Uterus (tissue), 4 donors: Measurements from ENCODE around the gene HDAC4. TPM values are rescaled to one million over a fixed set of nuclear protein-coding genes. Genes with fewer than 3 reads are reported as not detected.

Experiments used
- DNase-seq, 2 donors: peaks; one replicate each; pipeline ENCODE4 v3.0.0-alpha.2; 2019 to 2020
- H3K27ac ChIP-seq, 2 donors: fragments of 200-600 bp; sonication (generic); 1 replicate in 1 of 2; 2 replicates in 1 of 2; pipeline ENCODE4 v1.5.1; 2016 to 2018
- H3K27me3 ChIP-seq, 2 donors: fragments of 200-600 bp; sonication (generic); one replicate each; pipeline ENCODE4 v1.5.1; 2018 to 2019; ENCODE audit warnings: control low read depth in 1 of 2
- H3K36me3 ChIP-seq, 2 donors: fragments of 200-600 bp; sonication (generic); one replicate each; pipeline ENCODE4 v1.5.1; 2019; ENCODE audit warnings: control low read depth in 1 of 2
- H3K4me1 ChIP-seq, 2 donors: fragments of 200-600 bp; sonication (generic); one replicate each; pipeline ENCODE4 v1.5.1; 2018 to 2019; ENCODE audit warnings: control low read depth in 1 of 2
- H3K4me3 ChIP-seq, 2 donors: fragments of 200-600 bp; sonication (generic); 1 replicate in 1 of 2; 2 replicates in 1 of 2; pipeline ENCODE4 v1.5.1; 2018 to 2019; ENCODE audit warnings: mild to moderate bottlenecking in 1 of 2
- H3K9me3 ChIP-seq, 2 donors: fragments of 200-600 bp; sonication (generic); one replicate each; pipeline ENCODE4 v1.5.1; 2019; ENCODE audit warnings: control low read depth in 1 of 2
- CTCF ChIP-seq, 4 experiments: fragments of 200-600 bp in 2 of 4; fragments of 450-650 bp in 2 of 4; sonication (generic) in 2 of 4; IDR thresholded peaks; one replicate each; pipeline ENCODE4 v1.5.1; 2016 to 2019; ENCODE audit warnings: antibody characterized with exemption in 4 of 4, mild to moderate bottlenecking in 2 of 4, moderate library complexity in 1 of 4
- POLR2A ChIP-seq, 2 donors: fragments of 450-650 bp; IDR thresholded peaks; one replicate each; pipeline ENCODE4 v1.6.1; 2016; ENCODE audit warnings: antibody characterized with exemption in 2 of 2, mild to moderate bottlenecking in 1 of 2, moderate library complexity in 1 of 2
- intact Hi-C: fragments of 100-400 bp; cut with DNase I; formaldehyde crosslinking; loops from one replicate; pipeline ENCODE4 v1.15.1; 2023; ENCODE audit warnings: low total_unique reads
- total RNA-seq, 4 donors: library from RNA; depleted of rRNA in 3 of 4; stranded (reverse); fragments of >200 nt in 3 of 4; gene quantifications; one replicate each; pipeline versions ENCODE4 v1.1.0 to v1.2.4, GENCODE V29; 2014 to 2023
- donor health status: DM: yes; HTN: yes; CAD: no.

Gene HDAC4
- total RNA-seq, 4 donors from 2014 or later: 42.1 to 91.5 (median 73.4) TPM

- Histone ChIP-seq H3K9me3 (no peaks in the 10 kb centered on the region), H3K4me3 (no peak overlapping the region), H3K36me3 (no peaks in the 10 kb centered on the region), H3K4me1 (no peaks in the 10 kb centered on the region), H3K27ac (no peak overlapping the region), H3K27me3 (no peaks in the 10 kb centered on the region)
- DNase-seq: no peak
- intact Hi-C loops: no loop called here
- no peak for TF ChIP-seq POLR2A (IDR thresholded peaks at IDR 0.05)
- TF ChIP-seq CTCF (IDR thresholded peaks at IDR 0.05): no peak
Observed at GRCh38 chr2:239425631-239426030, 24.8 kb upstream of the HDAC4 start.

- intact Hi-C loops: no loop called here
- DNase-seq: no peak
- Histone ChIP-seq H3K9me3 (no peaks in the 10 kb centered on the region), H3K27ac (no peak overlapping the region), H3K36me3 (no peaks in the 10 kb centered on the region), H3K27me3 (no peaks in the 10 kb centered on the region), H3K4me3 (no peak overlapping the region), H3K4me1 (no peaks in the 10 kb centered on the region)
- TF ChIP-seq POLR2A (IDR thresholded peaks at IDR 0.05) (no peak), CTCF (IDR thresholded peaks at IDR 0.05) (no peak)
Observed at GRCh38 chr2:239424337-239425045, 23.7 kb upstream of the HDAC4 start.

- Histone ChIP-seq H3K27ac (no peak overlapping the region), H3K4me3 (no peak overlapping the region), H3K27me3 (no peaks in the 10 kb centered on the region), H3K4me1 (no peaks in the 10 kb centered on the region), H3K9me3 (no peaks in the 10 kb centered on the region), H3K36me3 (no peaks in the 10 kb centered on the region)
- TF ChIP-seq POLR2A (IDR thresholded peaks at IDR 0.05) (no peak), CTCF (IDR thresholded peaks at IDR 0.05) (no peak)
- intact Hi-C loops: no loop called here
- no peak for DNase-seq
Observed at GRCh38 chr2:239423551-239423950, 22.7 kb upstream of the HDAC4 start.

DNA sequence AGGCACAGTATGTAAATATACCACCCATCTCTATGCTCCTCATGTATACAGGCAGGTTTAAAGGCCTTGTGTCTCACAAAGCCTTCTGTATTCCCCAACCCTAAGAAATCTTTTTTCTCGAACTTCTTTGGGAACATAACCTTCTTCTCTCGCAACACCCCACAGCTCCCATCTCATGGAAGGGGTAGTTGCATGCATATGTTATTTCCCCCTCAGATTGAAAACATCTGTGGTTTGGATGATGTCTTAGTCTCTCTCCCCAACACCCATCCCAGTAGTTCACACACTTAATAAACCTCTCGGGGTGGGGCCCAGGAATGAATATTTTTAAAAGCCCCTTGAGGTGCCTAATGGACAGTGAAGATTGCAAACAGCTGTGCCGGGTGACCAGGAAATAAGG lies 21.0 kb upstream of the HDAC4 start:
- Histone ChIP-seq H3K27ac (no peak overlapping the region), H3K9me3 (no peaks in the 10 kb centered on the region), H3K27me3 (no peaks in the 10 kb centered on the region), H3K4me1 (no peaks in the 10 kb centered on the region), H3K36me3 (no peaks in the 10 kb centered on the region), H3K4me3 (no peak overlapping the region)
- DNase-seq: no peak
- intact Hi-C loops: no loop called here
- no peak for TF ChIP-seq CTCF (IDR thresholded peaks at IDR 0.05)
- TF ChIP-seq POLR2A (IDR thresholded peaks at IDR 0.05): no peak

DNA sequence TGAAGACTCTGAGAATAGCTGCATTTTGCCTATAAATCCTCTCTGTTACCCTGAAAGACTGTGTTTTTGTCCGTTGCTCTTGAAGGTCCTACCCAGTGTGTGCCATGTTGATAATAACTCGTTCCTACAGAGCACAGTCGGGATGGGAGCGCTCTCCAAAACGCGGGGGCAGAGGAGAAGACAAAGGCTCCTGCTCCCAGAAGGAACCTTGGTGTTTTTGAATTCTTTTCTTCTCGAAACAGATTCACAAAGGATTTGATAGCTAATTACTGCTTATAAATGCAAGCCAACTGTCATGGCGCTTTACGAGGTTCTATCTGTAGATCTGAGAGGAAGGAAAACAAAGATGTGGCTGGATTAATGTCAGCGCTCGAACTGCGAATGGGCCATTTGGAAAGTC lies 19.3 kb upstream of the HDAC4 start:
- Histone ChIP-seq H3K4me1 (no peaks in the 10 kb centered on the region), H3K4me3 (no peak overlapping the region), H3K36me3 (no peaks in the 10 kb centered on the region), H3K9me3 (no peaks in the 10 kb centered on the region), H3K27ac (no peak overlapping the region), H3K27me3 (no peaks in the 10 kb centered on the region)
- DNase-seq: no peak
- TF ChIP-seq CTCF (IDR thresholded peaks at IDR 0.05) (no peak), POLR2A (IDR thresholded peaks at IDR 0.05) (no peak)
- intact Hi-C loops: no loop called here
